ENCODE data around the gene TSHZ2.
"Not testable (repeated sequence)": the region's sequence is repeated elsewhere in the genome, so short reads cannot be mapped to it uniquely, and the experiment has no call there.

TSHZ2 gene

GRCh38 chr20:53319200-53319599, 347.0 kb downstream of the TSHZ2 start:
- Histone ChIP-seq H3K4me2 (no peak overlapping the region), H3K9me3 (replicated peaks in 1 of 11) (peaks cover 10 to 19% (median 16%) of the 10 kb centered on the region in 11 experiments; a peak in 20 of 22 replicates), H3K27ac (no peak overlapping the region), H4K20me1 (no peaks in the 10 kb centered on the region), H3K27me3 (no peaks in the 10 kb centered on the region), H3K4me3 (no peak overlapping the region), H3K9ac (no peak overlapping the region), H3K4me1 (peaks cover 0 to 12% (median 2%) of the 10 kb centered on the region in 10 experiments; a peak in 8 of 20 replicates), H3K36me3 (no peaks in the 10 kb centered on the region)
- TF ChIP-seq Cebpa-rat (IDR thresholded peaks at IDR 0.05), result no peak

- H3K4me1 ChIP-seq, result peaks cover 0 to 12% (median 2%) of the 10 kb centered on the region in 10 experiments; a peak in 8 of 20 replicates
- no peak overlapping the region for H3K4me2 ChIP-seq
- no peak overlapping the region for H3K4me3 ChIP-seq
- H4K20me1 ChIP-seq, result no peaks in the 10 kb centered on the region
- H3K9ac ChIP-seq, result no peak overlapping the region
- no peak for TF ChIP-seq Cebpa-rat (IDR thresholded peaks at IDR 0.05)
- H3K36me3 ChIP-seq, result no peaks in the 10 kb centered on the region
- no peak overlapping the region for H3K27ac ChIP-seq
- peaks cover 10 to 19% (median 16%) of the 10 kb centered on the region in 11 experiments; a peak in 20 of 22 replicates for H3K9me3 ChIP-seq (replicated peaks in 1 of 11)
- no peaks in the 10 kb centered on the region for H3K27me3 ChIP-seq
These were observed 347.6 kb downstream of the TSHZ2 start for GRCh38 chr20:53319716-53320115.

- H3K27me3 ChIP-seq, result no peaks in the 10 kb centered on the region
- no peak for TF ChIP-seq Cebpa-rat (IDR thresholded peaks at IDR 0.05)
These were observed 348.5 kb downstream of the TSHZ2 start for GRCh38 chr20:53320701-53321100.

GRCh38 chr20:53321596-53321995, 349.4 kb downstream of the TSHZ2 start:
- Histone ChIP-seq H3K9me3 (replicated peaks in 1 of 11) (peaks cover 10 to 19% (median 16%) of the 10 kb centered on the region in 11 experiments; a peak in 20 of 22 replicates), H3K4me3 (no peak overlapping the region), H3K4me1 (peaks cover 0 to 12% (median 2%) of the 10 kb centered on the region in 10 experiments; a peak in 8 of 20 replicates), H4K20me1 (no peaks in the 10 kb centered on the region), H3K27me3 (no peaks in the 10 kb centered on the region), H3K36me3 (no peaks in the 10 kb centered on the region), H3K4me2 (no peak overlapping the region), H3K27ac (no peak overlapping the region), H3K9ac (no peak overlapping the region)
- TF ChIP-seq Cebpa-rat (IDR thresholded peaks at IDR 0.05), result no peak

More at GRCh38 chr20:53320701-53321100, 348.5 kb downstream of the TSHZ2 start:
- Histone ChIP-seq H4K20me1 (no peaks in the 10 kb centered on the region), H3K36me3 (no peaks in the 10 kb centered on the region), H3K4me2 (no peak overlapping the region), H3K4me1 (peaks cover 0 to 12% (median 2%) of the 10 kb centered on the region in 10 experiments; a peak in 8 of 20 replicates), H3K27ac (no peak overlapping the region), H3K9me3 (replicated peaks in 1 of 11) (peaks cover 10 to 19% (median 16%) of the 10 kb centered on the region in 11 experiments; a peak in 20 of 22 replicates), H3K9ac (no peak overlapping the region), H3K4me3 (no peak overlapping the region)

GRCh38 chr20:53322651-53323050, 350.5 kb downstream of the TSHZ2 start:
- H3K4me3 ChIP-seq, result no peak overlapping the region
- H3K36me3 ChIP-seq, result no peaks in the 10 kb centered on the region
- no peak overlapping the region for H3K9ac ChIP-seq
- peak overlapping the region in 8 of 11 experiments; percentile 6 to 59 (median 28); a peak in 13 of 22 replicates for H3K4me2 ChIP-seq
- H3K4me1 ChIP-seq, result peaks cover 0 to 12% (median 2%) of the 10 kb centered on the region in 10 experiments; a peak in 8 of 20 replicates
- H3K9me3 ChIP-seq (replicated peaks in 1 of 11), result peaks cover 10 to 19% (median 16%) of the 10 kb centered on the region in 11 experiments; a peak in 20 of 22 replicates
- H4K20me1 ChIP-seq, result no peaks in the 10 kb centered on the region
- no peaks in the 10 kb centered on the region for H3K27me3 ChIP-seq
- no peak for TF ChIP-seq Cebpa-rat (IDR thresholded peaks at IDR 0.05)
- peak overlapping the region in 3 of 11 experiments; percentile 13 to 49 (median 21); a peak in 4 of 22 replicates for H3K27ac ChIP-seq

GRCh38 chr20:53323460-53323859, 351.3 kb downstream of the TSHZ2 start:
- not testable (repeated sequence) for H3K36me3 ChIP-seq
- peaks cover 8 to 15% (median 12%) of the 10 kb centered on the region in 11 experiments; a peak in 20 of 22 replicates for H3K9me3 ChIP-seq (replicated peaks in 1 of 11)

GRCh38 chr20:53324816-53325215, 352.7 kb downstream of the TSHZ2 start:
- Histone ChIP-seq H4K20me1 (no peaks in the 10 kb centered on the region), H3K9ac (no peak overlapping the region), H3K4me2 (no peak overlapping the region), H3K4me3 (no peak overlapping the region), H3K36me3 (no peaks in the 10 kb centered on the region), H3K27ac (no peak overlapping the region), H3K4me1 (peaks cover 0 to 12% (median 2%) of the 10 kb centered on the region in 10 experiments; a peak in 8 of 20 replicates), H3K9me3 (replicated peaks in 1 of 11) (0 out of 22 replicates have a peak, but pooled peaks cover 0 to 2% (median 0%) of the 10 kb centered on the region in 11 experiments), H3K27me3 (no peaks in the 10 kb centered on the region)
- no peak for TF ChIP-seq Cebpa-rat (IDR thresholded peaks at IDR 0.05)

More at GRCh38 chr20:53323460-53323859, 351.3 kb downstream of the TSHZ2 start:
- not testable (repeated sequence) for H3K4me3 ChIP-seq, H3K9ac ChIP-seq, H3K27ac ChIP-seq, H4K20me1 ChIP-seq, H3K27me3 ChIP-seq, H3K4me2 ChIP-seq
- peaks cover 0 to 12% (median 2%) of the 10 kb centered on the region in 10 experiments; a peak in 8 of 20 replicates for H3K4me1 ChIP-seq

- TF ChIP-seq Cebpa-rat (IDR thresholded peaks at IDR 0.05), result no peak
- Histone ChIP-seq H3K9ac (no peak overlapping the region), H3K4me2 (no peak overlapping the region), H3K27ac (no peak overlapping the region), H3K36me3 (no peaks in the 10 kb centered on the region), H3K9me3 (replicated peaks in 1 of 11) (no peaks in the 10 kb centered on the region), H3K4me3 (no peak overlapping the region), H4K20me1 (no peaks in the 10 kb centered on the region), H3K27me3 (no peaks in the 10 kb centered on the region), H3K4me1 (no peaks in the 10 kb centered on the region)
These were observed 356.8 kb downstream of the TSHZ2 start for GRCh38 chr20:53328961-53329360.

GRCh38 chr20:53329781-53330180, 357.6 kb downstream of the TSHZ2 start:
- no peak overlapping the region for H3K4me3 ChIP-seq
- H4K20me1 ChIP-seq, result no peaks in the 10 kb centered on the region
- TF ChIP-seq Cebpa-rat (IDR thresholded peaks at IDR 0.05), result no peak
- no peak overlapping the region for H3K4me2 ChIP-seq
- H3K27ac ChIP-seq, result no peak overlapping the region
- H3K9me3 ChIP-seq (replicated peaks in 1 of 11), result no peaks in the 10 kb centered on the region
- no peak overlapping the region for H3K9ac ChIP-seq
- H3K36me3 ChIP-seq, result no peaks in the 10 kb centered on the region
- H3K4me1 ChIP-seq, result no peaks in the 10 kb centered on the region
- H3K27me3 ChIP-seq, result no peaks in the 10 kb centered on the region

- Histone ChIP-seq H3K9ac (no peak overlapping the region), H3K36me3 (no peaks in the 10 kb centered on the region), H3K27ac (no peak overlapping the region), H3K4me2 (no peak overlapping the region), H3K4me3 (no peak overlapping the region), H4K20me1 (no peaks in the 10 kb centered on the region), H3K9me3 (replicated peaks in 1 of 11) (no peaks in the 10 kb centered on the region), H3K4me1 (no peaks in the 10 kb centered on the region), H3K27me3 (no peaks in the 10 kb centered on the region)
- no peak for TF ChIP-seq Cebpa-rat (IDR thresholded peaks at IDR 0.05)
These were observed 358.5 kb downstream of the TSHZ2 start for GRCh38 chr20:53330601-53331140.

All from BLaER1 treated with 17β-estradiol and CSF1 and Interleukin-3, amounts not matched to agents 10 nM and 100 nM (cell line).